Right lobe of liver (tissue), 4 donors: Measurements from ENCODE around the gene ANXA2R.

ENCODE experiments used
- CTCF ChIP-seq, 4 donors: fragments of 200-600 bp in 3 of 4; fragments of 450-650 bp in 1 of 4; IDR thresholded peaks; one replicate each; pipeline versions ENCODE4 v1.5.1 to v1.8.0; 2016 to 2022; ENCODE audit warnings: antibody characterized with exemption in 4 of 4, mild to moderate bottlenecking in 2 of 4
- POLR2A ChIP-seq: fragments of 450-650 bp; IDR thresholded peaks from one replicate; pipeline ENCODE4 v1.6.1; 2017; ENCODE audit warnings: antibody characterized with exemption, mild to moderate bottlenecking
- donor health status: DM: no; HTN: no; CAD: no.
- donor health status: DM: no; HTN: no; CAD: no.
- donor health status: DM: no; HTN: yes; CAD: no.

GRCh38 chr5:43046474-43046873, 6.4 kb upstream of the ANXA2R start:
- TF ChIP-seq CTCF (IDR thresholded peaks at IDR 0.05) (no peak), POLR2A (no peak)
